Measurements from ENCODE around the gene SYNPO2.

SYNPO2 gene

GRCh38 chr4:118881512-118882146, 7.0 kb upstream of the SYNPO2 start:
- DNase-seq (ENCODE audit: low read depth in 2 of 2): no peak

DNA sequence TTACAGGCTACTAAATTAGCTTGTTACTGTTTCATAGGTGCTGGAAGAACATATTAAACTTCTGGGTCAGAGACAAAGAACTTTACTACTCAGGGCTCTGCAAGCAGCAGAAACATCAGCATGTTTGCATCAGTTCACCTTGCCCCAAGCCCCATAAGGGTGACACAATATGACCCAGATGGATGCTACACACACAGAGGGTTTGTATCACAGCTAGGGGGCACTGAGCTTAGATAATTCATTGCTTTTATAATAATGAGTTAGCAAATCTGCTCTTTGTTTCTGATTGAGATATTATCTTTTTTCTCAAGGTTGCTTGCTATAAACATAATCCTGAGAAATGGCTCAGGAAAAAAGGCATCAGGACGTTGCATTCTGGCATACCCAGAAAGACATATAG, 4.8 kb upstream of the SYNPO2 start:
- DNase-seq (ENCODE audit: low read depth in 2 of 2): no peak

DNA sequence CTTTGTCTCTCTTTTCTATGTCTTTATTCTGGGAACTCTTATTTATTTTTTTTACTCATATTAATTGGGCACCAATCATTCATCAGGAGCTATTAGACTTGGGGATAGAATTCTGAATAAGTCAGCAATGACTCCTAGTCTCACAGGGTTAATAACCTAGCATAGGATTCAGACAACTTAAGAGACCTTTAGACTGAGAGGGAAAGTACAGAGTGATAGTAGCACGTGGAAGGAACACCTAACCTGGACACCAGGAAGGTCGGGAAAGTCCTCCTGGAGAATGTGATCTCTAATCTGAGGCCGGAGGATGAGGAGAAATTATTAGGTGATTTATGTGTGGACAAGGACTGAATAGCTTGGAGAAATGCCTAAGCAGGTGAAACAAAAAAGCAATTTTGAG, 3.9 kb upstream of the SYNPO2 start:
- no peak for DNase-seq (ENCODE audit: low read depth in 2 of 2)

DNA sequence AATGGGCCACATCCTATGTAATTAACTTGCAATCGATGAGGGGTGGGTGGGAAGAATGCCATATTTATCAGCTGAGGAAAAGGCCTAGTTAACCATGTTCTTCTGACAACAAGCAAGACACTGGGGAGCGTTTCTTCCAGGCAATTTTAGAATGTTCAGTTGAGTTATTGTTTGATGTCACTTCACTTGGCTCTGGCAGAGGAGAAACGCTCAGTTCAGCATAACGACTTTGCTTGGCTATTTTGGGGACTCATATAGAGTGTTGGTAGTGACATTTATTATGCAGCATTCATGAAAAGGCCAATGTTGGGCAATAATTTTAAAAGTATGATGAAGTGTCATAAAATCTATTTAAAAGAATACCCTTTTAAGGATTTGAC, 648 bp downstream of the SYNPO2 start:
- DNase-seq (ENCODE audit: low read depth in 2 of 2): no peak

DNA sequence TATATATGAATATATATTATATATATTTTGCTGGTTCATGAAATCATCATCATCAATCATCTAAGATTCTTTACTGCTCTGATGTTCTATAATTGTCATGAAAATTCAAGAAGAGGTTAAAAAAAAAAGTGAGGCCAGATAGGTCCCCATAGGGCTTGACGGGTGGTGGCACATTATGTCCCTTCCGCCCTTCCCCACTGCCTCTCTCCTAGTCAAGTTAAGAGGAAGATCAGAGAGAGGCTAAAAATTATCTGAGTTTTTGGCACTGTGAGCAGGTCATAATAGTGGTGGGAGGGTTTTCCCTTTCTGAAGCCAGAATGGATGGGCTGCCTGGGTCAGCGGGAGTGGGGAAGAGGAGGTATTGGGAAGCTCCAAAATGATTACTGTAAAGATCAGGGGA, 5.4 kb downstream of the SYNPO2 start:
- DNase-seq (ENCODE audit: low read depth in 2 of 2): no peak

- DNase-seq (ENCODE audit: low read depth in 2 of 2): no peak
These were observed 9.6 kb downstream of the SYNPO2 start for GRCh38 chr4:118898221-118898620.

- DNase-seq (ENCODE audit: low read depth in 2 of 2): no peak
These were observed 10.1 kb downstream of the SYNPO2 start for GRCh38 chr4:118898684-118899138.

GRCh38 chr4:118904418-118904817, 15.8 kb downstream of the SYNPO2 start:
- no peak for DNase-seq (ENCODE audit: low read depth in 2 of 2)

DNA sequence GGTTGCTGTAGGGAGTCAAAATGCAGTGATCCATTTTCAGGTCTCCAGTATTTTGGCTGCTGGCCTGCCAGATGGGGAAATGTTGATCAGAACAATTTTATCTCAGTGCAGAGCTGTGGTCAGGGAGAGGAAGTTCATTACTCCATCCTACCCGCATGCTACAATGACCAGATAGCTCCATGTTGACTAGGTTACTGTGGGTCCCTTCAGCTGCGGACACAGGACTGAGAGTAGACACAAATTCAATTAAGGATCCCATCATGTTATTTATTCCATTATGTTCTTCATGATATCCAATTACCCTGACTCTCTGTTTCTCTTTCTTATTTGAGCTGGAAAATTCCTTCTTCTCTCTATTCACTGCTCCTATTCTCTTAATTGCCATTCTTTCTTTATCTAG, 16.3 kb downstream of the SYNPO2 start:
- no peak for DNase-seq (ENCODE audit: low read depth in 2 of 2)

- no peak for DNase-seq (ENCODE audit: low read depth in 2 of 2)
These were observed 16.9 kb downstream of the SYNPO2 start for GRCh38 chr4:118905566-118905965.

- no peak for DNase-seq (ENCODE audit: low read depth in 2 of 2)
These were observed 20.7 kb downstream of the SYNPO2 start for GRCh38 chr4:118909173-118909956.

DNA sequence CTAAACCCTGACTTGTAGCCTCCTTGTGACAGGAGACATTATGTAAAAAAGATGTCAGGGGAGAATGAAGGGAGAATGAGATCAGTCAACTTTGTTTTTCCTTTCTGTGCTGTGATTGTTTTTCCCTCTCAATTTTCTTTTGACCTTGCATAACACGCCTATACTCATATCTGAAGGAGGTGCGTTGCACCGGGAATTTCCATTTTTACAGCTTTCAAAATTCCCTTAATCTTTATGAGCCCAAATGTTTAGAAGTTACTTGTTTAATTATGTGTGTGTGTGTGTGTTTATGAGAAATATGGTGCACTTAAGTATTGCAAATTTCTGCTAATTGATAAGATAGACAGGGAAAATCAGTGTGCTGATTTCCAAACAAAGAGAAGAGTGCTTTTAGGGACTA, 21.6 kb downstream of the SYNPO2 start:
- DNase-seq (ENCODE audit: low read depth in 2 of 2): no peak

- no peak for DNase-seq (ENCODE audit: low read depth in 2 of 2)
These were observed 22.6 kb downstream of the SYNPO2 start for GRCh38 chr4:118911238-118911703.

GRCh38 chr4:118915468-118915867, 26.8 kb downstream of the SYNPO2 start:
- no peak for DNase-seq (ENCODE audit: low read depth in 2 of 2)

DNA sequence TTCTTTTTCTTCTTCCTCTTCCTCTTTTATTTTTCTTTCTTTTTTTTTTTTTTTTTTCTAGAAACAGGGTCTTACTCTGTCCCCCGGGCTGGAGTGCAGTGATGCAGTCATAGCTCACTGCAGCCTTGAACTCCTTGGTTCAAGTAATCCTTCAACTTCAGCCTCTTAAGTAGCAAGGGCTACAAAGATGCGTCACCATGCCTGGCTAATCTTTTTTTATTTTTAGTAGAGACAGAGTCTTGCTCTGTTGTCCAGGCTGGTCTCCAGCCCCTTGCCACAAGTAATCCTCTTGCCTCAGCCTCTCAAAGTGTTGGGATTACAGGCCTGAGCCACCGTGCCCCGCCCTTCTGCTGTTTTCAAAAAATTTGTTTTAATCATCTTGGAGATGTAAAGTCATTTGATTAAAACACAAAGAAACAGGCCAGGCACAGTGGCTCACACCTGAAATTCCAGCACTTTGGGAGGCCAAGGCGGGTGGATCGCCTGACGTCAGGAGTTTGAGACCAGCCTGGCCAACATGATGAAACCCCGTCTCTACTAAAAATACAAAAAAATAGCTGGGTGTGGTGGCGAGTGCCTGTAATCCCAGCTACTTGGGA, 28.1 kb downstream of the SYNPO2 start:
- DNase-seq (ENCODE audit: low read depth in 2 of 2): no peak

GRCh38 chr4:118917582-118917981, 28.9 kb downstream of the SYNPO2 start:
- no peak for DNase-seq (ENCODE audit: low read depth in 2 of 2)

GRCh38 chr4:118918388-118918787, 29.7 kb downstream of the SYNPO2 start:
- DNase-seq (ENCODE audit: low read depth in 2 of 2): no peak

DNA sequence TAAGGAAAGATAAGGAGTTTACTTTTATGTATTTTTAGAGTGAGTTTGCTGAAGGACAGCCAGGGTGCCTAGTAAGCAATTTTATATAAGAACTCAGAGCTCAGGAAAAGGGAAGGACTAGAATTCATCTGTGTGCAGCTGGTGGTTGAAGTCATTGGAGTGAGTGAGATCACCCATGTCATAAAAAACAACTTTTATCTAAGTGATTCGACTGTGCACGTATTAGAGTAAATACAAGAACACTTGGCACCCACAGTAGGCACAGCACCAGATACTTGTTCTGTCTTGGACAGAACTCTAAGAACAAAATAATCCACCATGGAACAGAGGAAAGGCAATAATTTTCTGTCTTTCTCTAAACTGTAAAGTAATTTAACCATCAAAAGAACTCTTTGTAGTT, 31.6 kb downstream of the SYNPO2 start:
- no peak for DNase-seq (ENCODE audit: low read depth in 2 of 2)

GRCh38 chr4:118921786-118922185, 33.1 kb downstream of the SYNPO2 start:
- no peak for DNase-seq (ENCODE audit: low read depth in 2 of 2)

DNA sequence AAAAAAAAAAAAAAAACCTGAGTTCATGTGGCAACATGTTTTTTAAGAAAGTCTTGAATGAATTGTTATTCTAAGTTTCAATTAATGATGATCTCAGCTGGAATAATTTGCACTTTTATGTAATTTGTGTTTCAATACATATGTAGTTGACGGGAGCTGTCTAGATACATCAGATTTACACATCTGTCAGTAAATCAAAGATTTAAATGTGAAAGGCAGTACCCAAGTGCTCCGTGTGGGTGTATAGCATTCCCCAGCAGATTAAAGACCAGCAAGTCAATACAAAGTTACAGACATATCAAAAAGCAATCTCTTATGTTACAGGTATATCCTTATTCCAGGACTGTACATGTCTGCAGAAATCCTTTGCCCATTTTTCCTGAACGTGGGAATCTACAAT, 35.2 kb downstream of the SYNPO2 start:
- no peak for DNase-seq (ENCODE audit: low read depth in 2 of 2)

DNA sequence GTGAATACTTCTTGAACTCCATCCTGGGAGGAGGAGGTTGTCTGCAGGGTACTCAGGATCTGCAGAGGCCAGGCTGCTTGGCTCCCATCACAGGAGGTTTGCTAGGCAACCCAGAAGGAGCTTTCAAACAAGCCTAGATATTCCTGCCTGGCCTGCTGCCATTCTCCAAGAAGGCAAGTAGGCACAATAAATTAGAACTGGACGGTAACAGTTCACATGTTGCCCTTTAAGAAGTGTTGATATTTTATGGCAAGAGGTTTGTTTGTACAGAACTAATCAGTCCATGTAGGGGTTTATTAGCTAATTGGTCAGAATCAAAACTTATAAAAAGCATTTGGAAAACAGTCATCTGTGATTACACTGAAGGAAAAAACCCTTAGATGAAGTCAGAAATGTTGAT, 39.3 kb downstream of the SYNPO2 start:
- no peak for DNase-seq (ENCODE audit: low read depth in 2 of 2)

GRCh38 chr4:118930255-118930654, 41.6 kb downstream of the SYNPO2 start:
- DNase-seq (ENCODE audit: low read depth in 2 of 2): no peak

DNA sequence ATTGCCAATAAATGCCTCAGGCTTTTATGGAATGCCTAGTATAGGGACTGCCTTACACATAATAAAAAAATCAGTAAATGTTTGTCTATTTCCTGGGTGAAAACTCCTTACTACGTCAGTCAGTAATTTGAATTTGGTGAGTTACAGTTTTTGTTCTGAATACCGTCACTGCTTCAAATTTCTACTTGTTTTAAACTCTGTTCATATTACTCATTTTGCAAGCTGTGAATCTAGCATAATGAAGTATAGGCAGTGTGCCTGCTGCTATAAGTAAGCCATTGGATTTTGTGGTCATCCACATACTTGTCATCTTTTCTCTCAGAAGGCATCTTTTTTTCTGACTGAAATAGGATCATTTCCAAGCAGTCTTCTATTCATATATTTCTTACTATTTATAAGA, 43.1 kb downstream of the SYNPO2 start:
- DNase-seq (ENCODE audit: low read depth in 2 of 2): no peak

Data from stimulated activated CD8-positive, alpha-beta memory T cell treated with anti-CD3 and anti-CD28 coated beads, Interleukin-15, amount 100 ng/mL, for 4 hours (primary cell).